IPS DF 4.7 (cell line): Measurements from ENCODE around the gene CTDNEP1.

ENCODE experiments used
- DNase-seq: peaks from one replicate; pipeline ENCODE4 v3.0.0-alpha.2; 2013; ENCODE audit warnings: low spot score; ENCODE audit errors: extremely low read depth

The CTDNEP1 gene

GRCh38 chr17:7280519-7281073 lies 29.1 kb upstream of the CTDNEP1 start:
- DNase-seq = no peak

DNA sequence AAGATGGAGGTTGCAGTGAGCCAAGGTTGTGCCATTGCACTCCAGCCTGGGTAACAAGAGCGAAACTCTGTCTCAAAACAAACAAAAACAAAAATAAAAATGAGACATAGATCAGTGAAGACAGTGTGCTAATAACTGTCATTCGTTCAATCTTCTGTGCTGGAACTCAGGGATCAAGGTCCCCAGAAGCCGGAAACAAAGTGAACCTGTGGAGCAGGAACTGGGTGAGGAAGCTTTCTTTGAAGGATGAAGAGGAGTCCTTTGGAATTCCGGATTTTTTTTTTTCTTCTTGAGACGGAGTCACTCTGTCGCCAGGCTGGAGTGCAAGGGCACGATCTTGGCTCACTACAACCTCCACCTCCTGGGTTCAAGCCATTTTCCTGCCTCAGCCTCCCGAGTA lies 27.9 kb upstream of the CTDNEP1 start:
- no peak for DNase-seq

- DNase-seq = no peak
These were observed 15.2 kb upstream of the CTDNEP1 start for GRCh38 chr17:7266784-7267183.

DNA sequence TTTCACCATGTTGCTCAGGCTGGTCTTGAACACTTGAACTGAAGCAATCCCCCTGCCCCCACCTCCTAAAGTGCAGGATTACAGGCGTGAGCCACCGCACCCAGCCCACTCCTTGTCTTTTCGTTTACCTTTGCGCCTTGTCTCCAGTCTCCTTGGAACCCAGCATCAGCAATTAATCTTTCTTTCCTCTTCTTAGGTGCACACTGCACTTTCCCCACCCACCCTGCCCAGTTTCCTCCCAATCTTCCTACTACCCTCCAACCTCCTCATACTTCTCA lies 12.2 kb upstream of the CTDNEP1 start:
- DNase-seq = no peak

DNA sequence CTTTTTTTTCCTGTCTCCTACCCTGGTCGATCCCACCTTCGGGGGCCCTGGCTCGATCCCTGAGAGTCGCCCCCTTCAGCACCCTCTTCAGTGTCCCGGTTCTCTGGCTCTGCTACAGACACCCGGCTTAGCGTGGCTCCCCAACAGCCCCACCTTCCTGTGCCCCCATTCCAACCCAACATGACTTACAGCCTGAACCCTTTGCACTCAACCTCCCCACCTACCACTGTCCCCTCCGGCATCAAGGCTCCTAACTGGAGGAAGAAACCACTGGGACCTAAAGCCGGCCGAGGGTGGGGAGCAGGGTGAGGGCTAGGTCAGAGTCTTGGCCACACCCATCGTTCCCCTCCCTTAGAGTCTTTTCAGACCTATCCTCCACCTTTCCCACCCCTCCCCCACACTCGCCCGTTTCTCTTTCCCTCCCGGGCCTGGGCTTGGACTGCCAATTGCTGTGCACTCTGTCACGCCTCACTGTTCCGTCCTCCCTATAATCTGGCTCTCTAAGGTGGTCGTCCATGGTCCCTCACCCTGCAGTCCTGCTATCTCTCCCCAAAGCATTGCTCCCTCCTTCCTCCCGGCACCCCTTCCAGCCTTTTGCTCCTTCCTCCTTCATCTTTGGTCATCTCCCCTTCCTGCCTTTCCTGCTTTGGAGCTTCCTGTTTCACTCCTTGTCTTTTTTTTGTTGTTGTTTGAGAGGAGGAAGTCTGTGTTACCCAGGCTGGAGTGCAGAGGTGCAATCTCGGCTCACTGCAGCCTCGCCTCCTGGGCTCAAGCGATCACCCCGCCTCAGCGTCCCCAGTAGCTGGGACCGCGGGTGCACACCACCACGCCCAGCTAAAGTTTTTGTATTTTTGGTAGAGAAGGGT lies 11.6 kb upstream of the CTDNEP1 start:
- no peak for DNase-seq

GRCh38 chr17:7262192-7262934 lies 10.8 kb upstream of the CTDNEP1 start, which contains the start of gene CLDN7:
Gene CLDN7, minus strand, starts transcription at chr17:7262478. Its CDS starts 435 bp downstream, at chr17:7262043.
- DNase-seq = no peak

DNA sequence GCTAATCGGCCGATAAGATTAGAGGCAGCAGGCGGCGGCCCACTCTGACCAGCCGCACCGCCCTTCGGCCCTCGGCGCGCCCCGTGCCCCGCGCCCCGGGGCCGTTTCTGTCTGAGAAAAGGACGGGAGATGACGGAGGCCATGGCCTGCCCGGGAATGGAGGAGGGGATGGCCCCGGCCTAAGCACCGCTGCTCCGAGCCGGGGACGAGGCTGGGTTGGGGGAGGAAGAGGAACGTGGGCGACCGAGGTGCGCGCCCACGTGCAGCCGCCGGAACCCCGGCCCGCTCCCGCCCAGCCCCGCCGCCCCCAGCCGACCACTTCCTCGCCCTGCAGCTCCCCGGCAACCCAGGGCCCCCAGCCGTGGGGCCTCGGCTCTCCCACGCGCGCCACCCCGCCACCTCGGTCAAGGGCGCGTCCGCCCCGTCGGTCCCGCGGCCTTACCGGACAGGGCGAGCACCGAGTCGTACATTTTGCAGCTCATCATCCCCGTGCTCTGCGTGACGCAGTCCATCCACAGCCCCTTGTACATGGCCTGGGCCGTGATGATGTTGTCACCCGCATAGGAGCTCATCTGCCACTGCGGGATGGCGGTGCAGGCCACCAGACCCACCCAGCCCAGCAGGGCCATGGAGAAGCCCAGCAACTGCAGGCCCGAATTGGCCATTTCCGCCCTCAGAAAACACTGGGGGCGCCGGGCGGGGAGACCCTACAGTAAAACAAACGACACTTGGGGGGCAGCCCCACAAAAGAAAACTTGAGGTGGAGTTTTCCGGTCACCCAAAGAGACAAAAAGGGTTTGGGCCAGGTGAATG lies 10.1 kb upstream of the CTDNEP1 start:
- DNase-seq = no peak

- no peak for DNase-seq
These were observed 9.3 kb upstream of the CTDNEP1 start for GRCh38 chr17:7260651-7261378.

DNA sequence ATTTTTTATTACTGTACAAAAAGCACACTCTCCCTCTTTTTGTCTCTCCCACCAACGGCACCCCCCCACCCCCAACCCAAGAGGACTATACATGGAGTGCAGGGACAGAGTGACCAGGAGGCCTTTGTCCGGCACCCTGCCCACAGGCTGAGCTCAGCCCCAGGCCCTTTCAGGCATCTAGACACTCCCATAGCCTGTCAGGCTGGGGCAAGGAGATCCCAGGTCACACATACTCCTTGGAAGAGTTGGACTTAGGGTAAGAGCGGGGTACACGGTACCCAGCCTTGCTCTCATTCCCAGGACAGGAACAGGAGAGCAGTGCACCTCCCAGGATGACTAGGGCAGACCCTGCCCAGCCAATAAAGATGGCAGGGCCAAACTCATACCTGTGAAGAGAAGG lies 8.6 kb upstream of the CTDNEP1 start:
- no peak for DNase-seq

- DNase-seq = no peak
These were observed 8.0 kb upstream of the CTDNEP1 start for GRCh38 chr17:7259555-7259889.

- no peak for DNase-seq
These were observed 7.4 kb upstream of the CTDNEP1 start for GRCh38 chr17:7258731-7259554.

- no peak for DNase-seq
These were observed 5.4 kb upstream of the CTDNEP1 start for GRCh38 chr17:7256766-7257456.

DNA sequence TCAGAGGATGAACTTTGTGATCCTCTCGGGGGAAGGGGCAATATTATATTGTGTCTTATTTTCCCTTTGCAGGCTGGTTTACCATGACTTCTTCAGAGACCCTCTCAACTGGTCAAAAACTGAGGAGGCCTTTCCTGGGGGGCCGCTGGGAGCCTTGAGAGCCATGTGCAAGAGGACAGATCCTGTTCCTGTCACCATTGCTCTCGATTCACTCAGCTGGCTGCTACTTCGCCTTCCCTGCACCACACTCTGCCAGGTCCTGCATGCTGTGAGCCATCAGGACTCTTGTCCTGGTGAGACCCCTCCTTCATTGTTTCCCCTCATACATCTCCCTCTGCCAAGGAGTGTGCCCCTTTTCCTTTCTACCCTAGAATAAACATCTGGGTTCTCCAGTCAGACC lies 3.0 kb upstream of the CTDNEP1 start:
- DNase-seq = no peak

DNA sequence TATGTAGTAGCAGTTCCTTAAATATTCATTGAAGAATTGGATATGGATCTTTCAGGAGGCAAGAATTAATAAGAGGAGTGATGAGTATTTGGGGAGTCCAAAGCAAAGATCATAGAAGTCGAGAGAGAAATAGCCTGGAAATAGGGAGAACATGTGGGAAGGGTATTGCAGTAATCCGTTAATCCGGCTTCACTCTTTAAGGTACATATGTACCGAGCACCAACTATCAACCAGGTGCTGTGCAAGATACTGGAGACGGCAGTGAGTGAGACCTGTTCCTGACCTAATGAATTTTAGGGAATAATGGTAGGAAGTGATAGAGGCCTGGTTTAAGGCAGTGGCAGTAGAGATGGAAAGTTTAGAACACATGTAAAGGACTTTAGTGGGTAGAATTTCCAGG lies 1.5 kb upstream of the CTDNEP1 start:
- DNase-seq = no peak

DNA sequence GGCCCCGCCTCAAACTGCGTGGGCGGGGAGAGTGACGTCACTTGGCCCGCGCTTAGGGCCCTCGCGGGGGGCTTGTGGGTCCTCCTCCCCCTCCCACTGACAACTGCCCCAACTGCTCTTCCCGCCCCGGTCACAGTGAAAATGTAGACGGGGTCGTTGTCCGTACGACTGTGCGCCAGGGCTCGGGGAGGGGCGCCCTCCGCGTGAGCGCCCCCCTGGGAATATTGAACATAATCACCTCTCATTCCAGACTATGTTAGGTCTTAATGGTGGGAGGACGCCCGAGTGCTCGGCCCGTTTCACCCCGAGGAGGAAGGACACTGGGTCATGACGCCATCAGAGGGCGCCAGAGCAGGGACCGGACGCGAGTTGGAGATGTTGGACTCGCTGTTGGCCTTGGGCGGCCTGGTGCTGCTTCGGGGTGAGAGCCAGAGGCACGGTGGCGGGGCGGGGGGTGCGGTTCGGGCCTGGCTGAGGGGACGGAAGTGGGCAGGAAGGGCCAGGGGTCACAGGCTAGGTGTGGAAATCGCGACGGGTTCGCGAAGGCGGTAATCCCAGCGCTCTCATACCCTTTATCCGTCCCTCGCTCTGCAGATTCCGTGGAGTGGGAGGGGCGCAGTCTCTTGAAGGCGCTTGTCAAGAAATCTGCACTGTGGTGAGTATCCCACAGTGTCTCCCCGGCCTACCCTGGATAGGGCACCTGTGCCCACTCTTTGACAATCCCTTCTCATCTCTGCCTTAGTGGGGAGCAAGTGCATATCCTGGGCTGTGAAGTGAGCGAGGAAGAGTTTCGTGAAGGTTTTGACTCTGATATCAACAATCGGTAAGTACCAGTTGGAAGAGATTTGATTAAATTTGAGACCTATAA lies 876 bp upstream of the CTDNEP1 start, which contains the start of gene ELP5:
Gene ELP5, plus strand, starts transcription at position 40 of the 868 bp plus-strand sequence. Its CDS starts 336 bp downstream, at position 376.
- DNase-seq = no peak

DNA sequence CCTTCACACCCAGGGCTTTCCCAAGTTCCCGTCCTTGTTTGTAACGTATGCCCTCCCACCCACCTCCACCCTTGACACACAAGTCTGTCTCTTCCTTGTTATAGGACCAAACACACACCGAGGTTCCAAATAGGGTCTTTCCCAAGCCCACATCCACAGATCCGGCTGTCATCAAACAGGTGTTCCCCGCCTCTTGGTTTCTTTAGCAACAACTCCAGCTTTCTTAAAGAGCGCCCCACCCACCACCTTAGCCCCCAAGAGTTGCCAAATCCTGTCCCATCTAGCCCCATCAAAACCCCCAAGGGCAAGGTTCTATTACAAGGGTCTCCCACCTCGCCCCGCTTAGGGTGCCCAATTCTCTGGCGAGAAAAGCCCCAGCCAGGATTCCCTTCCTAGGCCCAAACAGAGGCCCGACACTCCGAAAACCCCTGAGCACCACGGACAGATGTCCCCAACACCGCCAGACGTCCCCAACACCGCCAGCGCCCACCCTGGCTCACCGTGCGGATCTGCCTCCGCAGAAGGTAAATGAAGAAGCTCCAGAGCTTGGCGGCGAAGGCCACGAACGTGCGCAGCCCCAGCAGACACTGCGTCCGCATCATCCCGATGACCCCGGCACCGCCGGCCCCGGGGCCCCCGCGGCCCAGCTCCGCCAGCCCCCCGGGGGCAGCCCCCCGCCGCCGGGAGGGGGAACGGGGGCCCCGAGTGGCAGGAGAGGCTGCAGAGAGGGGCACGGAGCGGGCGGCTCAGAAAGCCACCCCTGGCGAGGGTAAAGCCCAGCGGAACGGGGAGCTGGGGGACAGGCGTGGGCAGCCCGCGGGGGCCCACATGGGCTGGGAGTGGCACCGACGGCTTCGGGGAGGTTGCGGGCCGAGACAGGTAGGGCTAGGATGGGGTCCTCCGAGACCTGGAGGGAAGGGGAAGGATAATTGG lies 573 bp downstream of the CTDNEP1 start:
- no peak for DNase-seq

DNA sequence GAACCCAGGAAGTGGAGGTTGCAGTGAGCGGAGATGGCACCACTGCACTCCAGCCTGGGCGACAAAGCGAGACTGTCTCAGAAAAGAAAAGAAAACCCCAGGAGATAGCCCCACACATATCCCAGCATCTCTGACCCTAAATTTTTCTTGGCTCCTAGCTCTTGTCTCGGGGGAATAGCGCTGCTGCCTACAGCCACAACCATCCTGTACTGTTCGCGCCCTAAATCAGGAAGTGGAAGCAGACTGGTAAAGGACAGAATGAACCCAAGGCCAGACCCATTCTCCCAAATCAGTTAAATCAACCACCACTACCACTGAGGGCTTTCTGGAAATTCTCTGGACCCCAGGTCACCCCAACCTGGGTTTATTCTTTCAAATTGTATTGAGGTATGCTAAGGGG lies 1.7 kb downstream of the CTDNEP1 start:
- no peak for DNase-seq
